PC-9 (cell line): Measurements from ENCODE around the gene CHCT1. TPM values are rescaled to one million over a fixed set of nuclear protein-coding genes. Genes with fewer than 3 reads are reported as not detected.
A peak's percentile ranks its signal among the peaks of the same experiment; 100 is the strongest.

Source experiments
- BruUV-seq: library from RNA; stranded (reverse); fragments of 400-500 nt; replicated peaks from 2 replicates; lab custom pipeline; 2021; lab: Mats Ljungman, UMichigan
- CTCF ChIA-PET: fragments of 300-600 bp; sonication (Branson Sonifier 250); formaldehyde crosslinking; loops from one replicate; lab custom pipeline; 2022; ENCODE audit warnings: antibody characterized with exemption; lab: Charles Lee
- POLR2A ChIA-PET: fragments of 300-600 bp; sonication (Branson Sonifier 250); formaldehyde crosslinking; loops from one replicate; lab custom pipeline; 2022; ENCODE audit warnings: antibody characterized with exemption; ENCODE audit not compliant: unreplicated experiment; lab: Charles Lee
- DNase-seq, 2 experiments: peaks; one replicate each; pipeline versions ENCODE4 v3.0.0 to v3.0.0-alpha.2; 2015 to 2022; ENCODE audit warnings: mixed read lengths in 1 of 2
- H2AFZ ChIP-seq: fragments of 200-600 bp; sonication (generic); 2 replicates; pipeline ENCODE4 v1.8.1; 2017; ENCODE audit warnings: antibody characterized with exemption
- H3F3A ChIP-seq: fragments of 200-600 bp; sonication (generic); 2 replicates; pipeline ENCODE4 v1.8.1; 2017; ENCODE audit warnings: antibody characterized with exemption, mild to moderate bottlenecking, low read depth; ENCODE audit not compliant: insufficient read depth
- H3K27ac ChIP-seq: fragments of 200-600 bp; sonication (generic); 2 replicates; pipeline ENCODE4 v1.6.1; 2016; ENCODE audit warnings: mixed run types
- H3K27me3 ChIP-seq: fragments of 200-600 bp; sonication (generic); 2 replicates; pipeline ENCODE4 v1.6.1; 2016; ENCODE audit warnings: low read depth, mixed run types; ENCODE audit not compliant: insufficient read depth
- H3K36me3 ChIP-seq: fragments of 200-600 bp; sonication (generic); 2 replicates; pipeline ENCODE4 v1.6.1; 2016; ENCODE audit warnings: low read depth, mixed run types
- H3K4me1 ChIP-seq: fragments of 200-600 bp; sonication (generic); replicated peaks from 2 replicates; pipeline ENCODE4 v1.6.1; 2016; ENCODE audit warnings: mixed run types; ENCODE audit not compliant: insufficient read depth
- H3K4me2 ChIP-seq: fragments of 200-600 bp; sonication (generic); 2 replicates; pipeline ENCODE4 v1.6.1; 2017; ENCODE audit warnings: mixed run types
- H3K4me3 ChIP-seq: fragments of 200-600 bp; sonication (generic); 2 replicates; pipeline ENCODE4 v1.6.1; 2016; ENCODE audit warnings: mixed run types
- H3K79me2 ChIP-seq: fragments of 200-600 bp; sonication (generic); 2 replicates; pipeline ENCODE4 v1.6.1; 2017; ENCODE audit warnings: low read depth, mixed run types
- H3K9me2 ChIP-seq: fragments of 200-600 bp; sonication (generic); 2 replicates; pipeline ENCODE4 v1.8.1; 2017; ENCODE audit warnings: mild to moderate bottlenecking; ENCODE audit not compliant: insufficient read depth
- H3K9me3 ChIP-seq: fragments of 200-600 bp; sonication (generic); 2 replicates; pipeline ENCODE4 v1.8.1; 2016; ENCODE audit warnings: low read depth; ENCODE audit not compliant: insufficient read depth
- H4K20me1 ChIP-seq: fragments of 200-600 bp; sonication (generic); 2 replicates; pipeline ENCODE4 v1.8.1; 2017; ENCODE audit not compliant: insufficient read depth
- EZH2 ChIP-seq: fragments of 200-600 bp; sonication (generic); IDR thresholded peaks from 2 replicates; pipeline ENCODE4 v1.8.0; 2017; ENCODE audit warnings: antibody characterized with exemption, low read depth
- intact Hi-C: fragments of 100-400 bp; cut with micrococcal nuclease; formaldehyde crosslinking; loops from one replicate; pipeline ENCODE4 v1.10.0; 2022; ENCODE audit not compliant: unreplicated experiment
- total RNA-seq: library from RNA; stranded (reverse); gene quantifications from 2 replicates; pipeline ENCODE4 v1.2.3, GENCODE V29; 2021
- TF ChIP-seq, protein P1 (sequence below): fragments of 200-600 bp; sonication (generic); conservative IDR thresholded peaks from 2 replicates; pipeline ENCODE4 v1.6.1; 2017; ENCODE audit warnings: mixed run types, antibody characterized with exemption, mild to moderate bottlenecking, moderate library complexity

The CHCT1 gene
- total RNA-seq, 1 experiment from 2014 or later: not detected

DNA sequence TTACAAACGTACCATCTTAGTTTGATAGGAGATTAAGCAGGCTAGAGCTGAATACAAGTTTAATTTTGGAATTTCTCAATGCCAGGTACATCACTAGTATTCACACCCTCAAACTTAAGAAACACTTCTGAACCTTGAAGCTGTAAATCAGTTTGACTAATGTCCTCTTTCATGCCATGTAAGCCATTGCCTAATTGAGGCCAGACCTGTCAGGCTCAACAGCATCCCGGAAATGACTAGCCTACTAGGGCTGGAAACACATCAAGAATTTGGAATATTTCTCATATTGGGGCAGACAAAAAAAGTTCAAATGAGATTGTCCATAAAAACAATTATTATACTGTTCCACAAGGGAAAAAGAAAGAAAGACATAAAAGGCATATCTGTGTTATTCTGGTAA lies 32.1 kb upstream of the CHCT1 start:
- Histone ChIP-seq H3K4me3 (peak overlapping the region; percentile 88), H2AFZ (no peak overlapping the region), H3K4me1 (peaks cover 28% of the 10 kb centered on the region), H3K36me3 (no peaks in the 10 kb centered on the region), H3K9me3 (no peaks in the 10 kb centered on the region), H3K79me2 (peaks cover 63% of the 10 kb centered on the region), H3F3A (peaks cover 34% of the 10 kb centered on the region), H3K27ac (no peak overlapping the region), H4K20me1 (peaks cover 14% of the 10 kb centered on the region; the same call in 1 of the 2 replicates), H3K4me2 (peak overlapping the region; percentile 97), H3K27me3 (no peaks in the 10 kb centered on the region), H3K9me2 (no peaks in the 10 kb centered on the region)
- ChIA-PET POLR2A (no interaction called here), CTCF (no interaction called here)
- BruUV-seq: no TSS peak
- intact Hi-C loops: no loop called here
- peak in 1 of 2 experiments; percentile 73 for DNase-seq
- TF ChIP-seq, protein P1, sequence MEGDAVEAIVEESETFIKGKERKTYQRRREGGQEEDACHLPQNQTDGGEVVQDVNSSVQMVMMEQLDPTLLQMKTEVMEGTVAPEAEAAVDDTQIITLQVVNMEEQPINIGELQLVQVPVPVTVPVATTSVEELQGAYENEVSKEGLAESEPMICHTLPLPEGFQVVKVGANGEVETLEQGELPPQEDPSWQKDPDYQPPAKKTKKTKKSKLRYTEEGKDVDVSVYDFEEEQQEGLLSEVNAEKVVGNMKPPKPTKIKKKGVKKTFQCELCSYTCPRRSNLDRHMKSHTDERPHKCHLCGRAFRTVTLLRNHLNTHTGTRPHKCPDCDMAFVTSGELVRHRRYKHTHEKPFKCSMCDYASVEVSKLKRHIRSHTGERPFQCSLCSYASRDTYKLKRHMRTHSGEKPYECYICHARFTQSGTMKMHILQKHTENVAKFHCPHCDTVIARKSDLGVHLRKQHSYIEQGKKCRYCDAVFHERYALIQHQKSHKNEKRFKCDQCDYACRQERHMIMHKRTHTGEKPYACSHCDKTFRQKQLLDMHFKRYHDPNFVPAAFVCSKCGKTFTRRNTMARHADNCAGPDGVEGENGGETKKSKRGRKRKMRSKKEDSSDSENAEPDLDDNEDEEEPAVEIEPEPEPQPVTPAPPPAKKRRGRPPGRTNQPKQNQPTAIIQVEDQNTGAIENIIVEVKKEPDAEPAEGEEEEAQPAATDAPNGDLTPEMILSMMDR: no peak
- no peak for TF ChIP-seq EZH2

DNA sequence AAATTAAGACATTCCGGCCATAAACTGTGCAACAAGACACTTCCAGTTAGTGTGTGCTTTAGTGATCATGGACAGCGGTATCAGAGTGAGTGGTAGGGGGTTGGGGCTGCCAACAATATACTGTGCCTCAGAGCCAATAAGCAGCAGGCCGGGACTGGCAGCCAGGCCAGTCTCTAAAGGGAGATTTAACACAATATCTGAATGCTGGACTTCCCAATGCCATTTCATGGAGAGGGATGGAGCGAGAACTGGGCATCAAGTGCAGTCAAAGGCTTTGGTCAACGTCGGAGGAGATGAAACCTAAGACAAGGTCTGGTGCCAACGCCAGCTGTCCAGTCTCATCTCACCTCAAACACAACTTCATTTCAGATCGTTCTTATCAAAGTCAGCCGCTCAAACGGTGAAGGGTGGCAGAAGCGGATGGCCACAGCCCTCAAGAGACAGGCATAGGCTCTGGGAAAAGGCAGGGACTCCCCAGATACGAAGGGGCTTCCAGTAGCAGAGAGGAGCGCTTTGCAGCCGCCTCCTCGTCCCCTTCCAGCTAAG lies 31.3 kb upstream of the CHCT1 start:
- Histone ChIP-seq H3K4me3 (peak overlapping the region; percentile 88), H3K36me3 (no peaks in the 10 kb centered on the region), H2AFZ (peak overlapping the region; percentile 85), H3K9me2 (no peaks in the 10 kb centered on the region), H3K79me2 (peaks cover 56% of the 10 kb centered on the region), H3K27me3 (no peaks in the 10 kb centered on the region), H3K4me1 (peaks cover 28% of the 10 kb centered on the region), H3K4me2 (peak overlapping the region; percentile 97), H3K9me3 (no peaks in the 10 kb centered on the region), H4K20me1 (peaks cover 14% of the 10 kb centered on the region; the same call in 1 of the 2 replicates), H3K27ac (peak overlapping the region; percentile 79), H3F3A (peaks cover 40% of the 10 kb centered on the region)
- BruUV-seq: TSS peak; percentile 62
- intact Hi-C loops: no loop called here
- DNase-seq: peak in 1 of 2 experiments; percentile 17
- POLR2A ChIA-PET: interaction anchor here (0.9 kb wide), 1 partner anchor 209 kb away, joined by 15 read pairs; the partner anchor contains the start of gene PPM1D
- CTCF ChIA-PET: interaction anchor here (0.6 kb wide), 1 partner anchor 247 kb away, joined by 6 read pairs; no protein-coding TSS in a partner anchor
- TF ChIP-seq EZH2: no peak
- TF ChIP-seq, protein P1: no peak

DNA sequence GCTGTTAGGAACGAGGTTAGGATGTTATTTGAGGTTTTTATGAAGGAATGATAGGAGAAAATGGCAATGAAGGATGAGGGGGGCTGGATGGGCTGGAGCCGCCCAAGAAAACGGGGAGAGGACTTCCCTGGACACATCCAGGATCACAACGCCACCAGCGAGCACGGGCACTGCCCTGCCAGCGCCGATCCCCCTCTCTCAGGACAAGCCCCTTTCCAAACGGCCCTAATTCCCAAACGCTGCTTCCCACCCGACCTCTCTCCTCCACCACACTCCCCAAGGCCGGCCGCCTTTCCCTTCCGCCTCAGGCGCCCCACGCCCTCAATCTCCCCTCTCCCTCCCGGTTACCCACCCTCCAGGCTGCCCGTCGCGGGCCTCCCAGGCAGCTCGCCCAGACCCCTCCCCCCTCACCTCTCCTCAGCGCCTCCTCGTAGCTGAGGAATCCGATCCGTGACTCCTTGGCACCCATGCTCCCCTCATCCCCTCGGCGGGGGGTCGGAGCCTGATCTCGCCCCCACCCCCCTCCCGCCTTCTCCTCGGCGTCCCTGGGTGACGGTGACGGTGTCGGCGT lies 30.7 kb upstream of the CHCT1 start:
- Histone ChIP-seq H3K27ac (peak overlapping the region; percentile 79), H3K9me2 (no peaks in the 10 kb centered on the region), H3K9me3 (no peaks in the 10 kb centered on the region), H3K27me3 (no peaks in the 10 kb centered on the region), H3K36me3 (no peaks in the 10 kb centered on the region), H3K4me2 (peak overlapping the region; percentile 97), H3F3A (peaks cover 40% of the 10 kb centered on the region), H4K20me1 (peaks cover 13% of the 10 kb centered on the region; the same call in 1 of the 2 replicates), H3K4me1 (peaks cover 28% of the 10 kb centered on the region), H3K79me2 (peaks cover 51% of the 10 kb centered on the region), H3K4me3 (peak overlapping the region; percentile 88), H2AFZ (peak overlapping the region; percentile 85)
- TF ChIP-seq EZH2: no peak
- TF ChIP-seq, protein P1: no peak
- intact Hi-C loops: loop anchor here (2.0 kb wide), 1 partner anchor 209 kb away; the partner anchor contains the start of gene PPM1D
- ChIA-PET POLR2A (interaction anchor here (0.6 to 0.9 kb wide), 5 partner anchors 20 to 1189 kb away, joined by 4 to 19 read pairs (median 9); partner anchors contain the start of genes PPM1D and RNFT1), CTCF (interaction anchor here (0.7 kb wide), 2 partner anchors 139 to 1017 kb away, joined by 3 read pairs; no protein-coding TSS in a partner anchor)
- no peak for DNase-seq
- no TSS peak for BruUV-seq
